ENCODE data around the gene NAV1.
A peak's percentile ranks its signal among the peaks of the same experiment; 100 is the strongest.

The NAV1 gene

DNA sequence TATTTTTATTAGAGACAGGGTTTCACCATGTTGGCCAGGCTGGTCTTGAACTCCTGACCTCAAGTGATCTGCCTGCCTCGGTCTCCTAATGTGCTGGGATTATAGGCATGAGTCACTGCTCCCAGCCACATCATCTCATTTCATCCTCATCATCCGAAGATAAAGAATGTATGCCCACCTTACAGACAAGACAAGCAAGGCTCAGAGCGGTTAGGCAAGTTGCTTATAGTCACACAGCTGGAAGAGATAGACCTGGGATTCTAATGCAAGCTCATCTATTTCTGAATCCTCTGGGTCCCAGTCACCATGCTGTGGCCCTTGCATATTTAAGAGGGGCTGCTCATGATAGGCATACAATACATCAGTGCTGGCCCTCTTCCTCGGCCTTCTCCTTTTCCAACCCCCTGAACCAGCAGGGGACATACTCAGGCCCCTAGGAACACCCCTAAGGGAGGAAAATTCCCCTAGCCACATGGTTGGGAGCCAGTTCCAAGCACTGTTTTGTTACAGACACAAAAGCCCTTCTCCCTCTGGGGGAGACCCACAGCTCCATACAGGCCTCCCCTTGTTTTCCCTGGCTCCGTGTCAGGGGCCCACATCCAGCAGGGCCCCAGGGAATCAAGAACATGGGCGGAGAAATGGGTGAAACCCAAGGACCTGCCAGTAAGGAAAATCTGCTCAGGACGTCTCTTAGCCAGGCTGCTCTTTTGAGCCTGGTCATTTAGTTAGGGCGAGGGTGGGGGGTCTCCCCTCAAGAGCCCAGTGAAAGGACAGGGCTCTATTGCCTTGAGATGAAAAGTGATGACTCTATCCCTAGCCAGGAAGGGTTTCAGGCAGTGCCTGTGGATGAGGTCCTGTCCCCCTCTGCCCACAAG, 38.9 kb upstream of the NAV1 start:
- TF ChIP-seq, protein P1, sequence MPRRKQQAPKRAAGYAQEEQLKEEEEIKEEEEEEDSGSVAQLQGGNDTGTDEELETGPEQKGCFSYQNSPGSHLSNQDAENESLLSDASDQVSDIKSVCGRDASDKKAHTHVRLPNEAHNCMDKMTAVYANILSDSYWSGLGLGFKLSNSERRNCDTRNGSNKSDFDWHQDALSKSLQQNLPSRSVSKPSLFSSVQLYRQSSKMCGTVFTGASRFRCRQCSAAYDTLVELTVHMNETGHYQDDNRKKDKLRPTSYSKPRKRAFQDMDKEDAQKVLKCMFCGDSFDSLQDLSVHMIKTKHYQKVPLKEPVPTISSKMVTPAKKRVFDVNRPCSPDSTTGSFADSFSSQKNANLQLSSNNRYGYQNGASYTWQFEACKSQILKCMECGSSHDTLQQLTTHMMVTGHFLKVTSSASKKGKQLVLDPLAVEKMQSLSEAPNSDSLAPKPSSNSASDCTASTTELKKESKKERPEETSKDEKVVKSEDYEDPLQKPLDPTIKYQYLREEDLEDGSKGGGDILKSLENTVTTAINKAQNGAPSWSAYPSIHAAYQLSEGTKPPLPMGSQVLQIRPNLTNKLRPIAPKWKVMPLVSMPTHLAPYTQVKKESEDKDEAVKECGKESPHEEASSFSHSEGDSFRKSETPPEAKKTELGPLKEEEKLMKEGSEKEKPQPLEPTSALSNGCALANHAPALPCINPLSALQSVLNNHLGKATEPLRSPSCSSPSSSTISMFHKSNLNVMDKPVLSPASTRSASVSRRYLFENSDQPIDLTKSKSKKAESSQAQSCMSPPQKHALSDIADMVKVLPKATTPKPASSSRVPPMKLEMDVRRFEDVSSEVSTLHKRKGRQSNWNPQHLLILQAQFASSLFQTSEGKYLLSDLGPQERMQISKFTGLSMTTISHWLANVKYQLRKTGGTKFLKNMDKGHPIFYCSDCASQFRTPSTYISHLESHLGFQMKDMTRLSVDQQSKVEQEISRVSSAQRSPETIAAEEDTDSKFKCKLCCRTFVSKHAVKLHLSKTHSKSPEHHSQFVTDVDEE (CRISPR knock-in tag; IDR thresholded peaks at IDR 0.05) = no peak
- TF ChIP-seq PPARA (CRISPR knock-in tag; IDR thresholded peaks at IDR 0.05; ENCODE audit: borderline replicate concordance) (no peak), OSR1 (CRISPR knock-in tag; IDR thresholded peaks at IDR 0.05) (no peak), ZNF70 (CRISPR knock-in tag; IDR thresholded peaks at IDR 0.05) (no peak), SNAI2 (CRISPR knock-in tag; IDR thresholded peaks at IDR 0.05) (no peak), ZC3H10 (CRISPR knock-in tag; IDR thresholded peaks at IDR 0.05) (0 out of 2 replicates have a peak, but pooled peaks have one; percentile 10)
- ATAC-seq = no peak

GRCh38 chr1:201500670-201501120, 38.2 kb upstream of the NAV1 start:
- ATAC-seq = no peak
- TF ChIP-seq, protein P1 (CRISPR knock-in tag; IDR thresholded peaks at IDR 0.05) = no peak
- TF ChIP-seq ESRRG (CRISPR knock-in tag; IDR thresholded peaks at IDR 0.05) = no peak
- TF ChIP-seq, protein P2, sequence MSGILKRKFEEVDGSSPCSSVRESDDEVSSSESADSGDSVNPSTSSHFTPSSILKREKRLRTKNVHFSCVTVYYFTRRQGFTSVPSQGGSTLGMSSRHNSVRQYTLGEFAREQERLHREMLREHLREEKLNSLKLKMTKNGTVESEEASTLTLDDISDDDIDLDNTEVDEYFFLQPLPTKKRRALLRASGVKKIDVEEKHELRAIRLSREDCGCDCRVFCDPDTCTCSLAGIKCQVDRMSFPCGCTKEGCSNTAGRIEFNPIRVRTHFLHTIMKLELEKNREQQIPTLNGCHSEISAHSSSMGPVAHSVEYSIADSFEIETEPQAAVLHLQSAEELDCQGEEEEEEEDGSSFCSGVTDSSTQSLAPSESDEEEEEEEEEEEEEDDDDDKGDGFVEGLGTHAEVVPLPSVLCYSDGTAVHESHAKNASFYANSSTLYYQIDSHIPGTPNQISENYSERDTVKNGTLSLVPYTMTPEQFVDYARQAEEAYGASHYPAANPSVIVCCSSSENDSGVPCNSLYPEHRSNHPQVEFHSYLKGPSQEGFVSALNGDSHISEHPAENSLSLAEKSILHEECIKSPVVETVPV (CRISPR knock-in tag; IDR thresholded peaks at IDR 0.05) = no peak
- TF ChIP-seq RARB (CRISPR knock-in tag; IDR thresholded peaks at IDR 0.05) = no peak

DNA sequence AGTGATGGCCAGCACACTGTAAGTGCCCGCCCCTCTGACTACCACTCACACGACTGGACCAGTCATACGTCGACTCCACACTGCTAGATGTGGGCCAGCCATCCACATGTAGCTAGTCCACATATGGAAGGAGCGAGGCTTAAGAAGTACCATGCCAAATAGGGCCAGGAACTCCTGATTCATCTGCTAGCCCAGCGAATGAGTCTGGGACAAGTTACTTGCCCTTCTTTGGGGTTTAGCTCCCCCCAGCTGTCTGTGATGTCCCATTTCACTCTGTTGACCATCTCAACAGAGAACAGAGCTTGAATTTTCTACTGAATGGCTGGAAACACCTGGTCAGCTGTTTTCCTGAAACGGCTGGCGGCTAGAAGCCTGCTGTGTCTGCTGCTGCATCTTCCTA, 37.8 kb upstream of the NAV1 start:
- no peak for TF ChIP-seq ARNTL (CRISPR knock-in tag; IDR thresholded peaks at IDR 0.05; ENCODE audit: borderline replicate concordance, low read depth)
- no peak for TF ChIP-seq RARB (CRISPR knock-in tag; IDR thresholded peaks at IDR 0.05)
- no peak for TF ChIP-seq POU6F1 (CRISPR knock-in tag; IDR thresholded peaks at IDR 0.05; ENCODE audit: borderline replicate concordance, low read depth)
- TF ChIP-seq ESRRG (CRISPR knock-in tag; IDR thresholded peaks at IDR 0.05) = no peak
- TF ChIP-seq ZFP30 (CRISPR knock-in tag; IDR thresholded peaks at IDR 0.05) = no peak
- TF ChIP-seq, protein P3, sequence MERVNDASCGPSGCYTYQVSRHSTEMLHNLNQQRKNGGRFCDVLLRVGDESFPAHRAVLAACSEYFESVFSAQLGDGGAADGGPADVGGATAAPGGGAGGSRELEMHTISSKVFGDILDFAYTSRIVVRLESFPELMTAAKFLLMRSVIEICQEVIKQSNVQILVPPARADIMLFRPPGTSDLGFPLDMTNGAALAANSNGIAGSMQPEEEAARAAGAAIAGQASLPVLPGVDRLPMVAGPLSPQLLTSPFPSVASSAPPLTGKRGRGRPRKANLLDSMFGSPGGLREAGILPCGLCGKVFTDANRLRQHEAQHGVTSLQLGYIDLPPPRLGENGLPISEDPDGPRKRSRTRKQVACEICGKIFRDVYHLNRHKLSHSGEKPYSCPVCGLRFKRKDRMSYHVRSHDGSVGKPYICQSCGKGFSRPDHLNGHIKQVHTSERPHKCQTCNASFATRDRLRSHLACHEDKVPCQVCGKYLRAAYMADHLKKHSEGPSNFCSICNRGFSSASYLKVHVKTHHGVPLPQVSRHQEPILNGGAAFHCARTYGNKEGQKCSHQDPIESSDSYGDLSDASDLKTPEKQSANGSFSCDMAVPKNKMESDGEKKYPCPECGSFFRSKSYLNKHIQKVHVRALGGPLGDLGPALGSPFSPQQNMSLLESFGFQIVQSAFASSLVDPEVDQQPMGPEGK (CRISPR knock-in tag; IDR thresholded peaks at IDR 0.05; ENCODE audit: borderline replicate concordance) = no peak
- TF ChIP-seq GLIS3 (CRISPR knock-in tag; IDR thresholded peaks at IDR 0.05) = no peak
- TF ChIP-seq ISL1 (CRISPR knock-in tag; IDR thresholded peaks at IDR 0.05) = no peak
- TF ChIP-seq SNAI2 (CRISPR knock-in tag; IDR thresholded peaks at IDR 0.05) = no peak
- TF ChIP-seq, protein P1 (CRISPR knock-in tag; IDR thresholded peaks at IDR 0.05) = no peak
- no peak for TF ChIP-seq ZNF565 (CRISPR knock-in tag; conservative IDR thresholded peaks at IDR 0.05; ENCODE audit: low read depth)
- no peak for TF ChIP-seq OSR1 (CRISPR knock-in tag; IDR thresholded peaks at IDR 0.05)
- TF ChIP-seq, protein P4, sequence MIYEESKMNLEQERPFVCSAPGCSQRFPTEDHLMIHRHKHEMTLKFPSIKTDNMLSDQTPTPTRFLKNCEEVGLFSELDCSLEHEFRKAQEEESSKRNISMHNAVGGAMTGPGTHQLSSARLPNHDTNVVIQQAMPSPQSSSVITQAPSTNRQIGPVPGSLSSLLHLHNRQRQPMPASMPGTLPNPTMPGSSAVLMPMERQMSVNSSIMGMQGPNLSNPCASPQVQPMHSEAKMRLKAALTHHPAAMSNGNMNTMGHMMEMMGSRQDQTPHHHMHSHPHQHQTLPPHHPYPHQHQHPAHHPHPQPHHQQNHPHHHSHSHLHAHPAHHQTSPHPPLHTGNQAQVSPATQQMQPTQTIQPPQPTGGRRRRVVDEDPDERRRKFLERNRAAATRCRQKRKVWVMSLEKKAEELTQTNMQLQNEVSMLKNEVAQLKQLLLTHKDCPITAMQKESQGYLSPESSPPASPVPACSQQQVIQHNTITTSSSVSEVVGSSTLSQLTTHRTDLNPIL (CRISPR knock-in tag; IDR thresholded peaks at IDR 0.05; ENCODE audit: low read depth) = no peak
- TF ChIP-seq ZNF70 (CRISPR knock-in tag; IDR thresholded peaks at IDR 0.05) = no peak
- ATAC-seq = no peak
